Stimulated activated CD8-positive, alpha-beta memory T cell treated with anti-CD3 and anti-CD28 coated beads, Interleukin-15, amount 100 ng/mL, for 48 hours (primary cell): ENCODE results near the gene BPIFA1.
A peak's percentile ranks its signal among the peaks of the same experiment; 100 is the strongest.

Experiments used
- DNase-seq, 2 donors: peaks; one replicate each; pipeline ENCODE4 v3.0.0-alpha.2; 2020; ENCODE audit warnings: low read depth in 2 of 2

Gene BPIFA1

DNA sequence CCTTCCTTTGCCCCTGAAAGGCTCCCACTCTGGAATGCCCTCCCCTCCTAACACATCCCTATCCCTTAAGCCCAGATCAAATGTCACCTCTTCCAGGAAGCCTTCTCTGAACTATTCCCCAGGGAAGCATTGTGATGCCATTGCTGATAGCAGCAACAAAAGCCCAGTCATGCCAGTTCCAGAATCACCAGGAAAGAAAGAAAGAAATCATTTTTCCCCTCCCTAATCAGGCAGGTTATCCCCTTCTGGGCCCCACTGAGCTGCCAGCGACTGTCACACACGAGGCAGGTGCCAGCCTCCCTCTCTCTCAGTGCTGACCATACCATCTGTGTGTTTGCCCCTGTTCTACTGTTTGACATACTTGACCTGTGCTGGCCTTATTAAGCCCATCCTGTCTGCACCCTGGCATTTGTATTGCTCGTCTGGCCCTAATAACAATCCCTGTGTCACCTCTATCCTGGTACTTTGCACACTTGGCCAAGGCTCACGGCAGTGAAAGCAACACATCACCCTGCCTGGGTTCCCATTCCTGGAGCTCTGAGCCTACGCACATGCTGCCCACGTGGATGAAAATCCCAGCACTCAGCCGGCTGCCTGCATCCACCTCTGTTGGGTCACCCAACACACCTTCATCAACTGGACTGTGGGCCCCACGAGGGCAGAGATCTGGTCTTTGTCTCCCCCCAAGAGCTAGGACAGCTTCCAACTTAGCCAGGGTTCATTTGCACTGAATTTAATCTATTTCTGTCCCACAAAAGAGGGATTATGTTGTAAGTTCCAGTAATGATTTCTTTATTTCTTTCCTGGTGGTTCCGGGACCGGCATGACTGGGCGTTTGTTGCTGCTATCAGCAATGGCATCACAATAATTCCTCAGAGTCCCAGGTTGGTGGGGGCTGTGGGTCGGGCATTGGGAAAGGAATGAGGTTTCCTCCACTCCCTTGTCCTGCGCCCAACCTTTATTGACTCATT is 42.0 kb downstream of the BPIFA1 start:
- no peak for DNase-seq

DNA sequence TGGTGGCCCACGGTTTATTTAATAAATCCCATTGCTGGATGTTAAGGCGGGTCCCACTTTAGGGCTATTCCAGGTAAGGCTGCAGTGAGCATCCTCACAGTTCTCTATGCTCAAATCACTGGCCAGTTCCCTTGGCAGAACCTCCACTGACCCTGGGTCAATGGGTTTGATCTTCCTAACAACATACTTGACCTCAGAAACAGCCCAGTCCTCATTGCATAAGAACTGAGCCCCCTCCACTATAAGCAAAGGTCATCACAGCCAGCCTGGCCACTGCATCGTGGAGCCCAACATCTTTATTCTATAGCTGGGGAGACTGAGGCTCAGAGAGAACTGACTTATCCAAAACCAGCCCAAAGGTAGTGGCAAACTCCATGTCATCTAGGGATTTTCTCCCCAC is 42.9 kb downstream of the BPIFA1 start:
- no peak for DNase-seq

DNA sequence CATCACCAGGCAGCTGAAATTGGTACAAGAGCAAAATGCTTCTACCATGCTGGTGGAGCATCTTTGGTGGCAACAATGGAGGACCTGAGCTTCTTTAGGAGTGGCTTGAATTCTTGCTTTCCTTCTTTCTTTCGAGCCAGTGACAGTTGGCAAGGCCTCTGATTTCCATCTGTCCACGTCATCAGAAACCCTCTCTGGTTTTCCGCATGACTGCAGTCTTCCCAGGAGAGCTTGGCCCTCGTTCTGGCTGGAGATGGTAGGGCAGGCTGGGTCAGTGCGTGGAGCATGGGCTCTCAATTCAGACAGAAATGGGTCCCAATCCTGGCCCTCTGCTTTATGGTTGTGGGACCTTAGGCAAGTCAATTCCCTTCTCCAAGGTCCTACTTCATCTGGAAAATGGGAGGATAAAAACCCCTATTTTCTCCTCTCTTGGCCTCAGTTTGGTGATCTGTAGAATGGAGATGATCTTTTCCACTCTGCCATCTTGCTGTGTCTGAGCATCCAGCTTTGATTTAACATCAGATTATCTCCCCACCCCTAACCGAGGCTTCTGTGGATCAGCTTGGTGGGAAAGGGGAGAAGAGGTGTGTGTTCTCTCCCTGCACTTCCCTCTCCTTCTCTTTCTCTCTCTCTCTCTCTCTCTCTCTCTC is 43.6 kb downstream of the BPIFA1 start:
- DNase-seq = no peak

DNA sequence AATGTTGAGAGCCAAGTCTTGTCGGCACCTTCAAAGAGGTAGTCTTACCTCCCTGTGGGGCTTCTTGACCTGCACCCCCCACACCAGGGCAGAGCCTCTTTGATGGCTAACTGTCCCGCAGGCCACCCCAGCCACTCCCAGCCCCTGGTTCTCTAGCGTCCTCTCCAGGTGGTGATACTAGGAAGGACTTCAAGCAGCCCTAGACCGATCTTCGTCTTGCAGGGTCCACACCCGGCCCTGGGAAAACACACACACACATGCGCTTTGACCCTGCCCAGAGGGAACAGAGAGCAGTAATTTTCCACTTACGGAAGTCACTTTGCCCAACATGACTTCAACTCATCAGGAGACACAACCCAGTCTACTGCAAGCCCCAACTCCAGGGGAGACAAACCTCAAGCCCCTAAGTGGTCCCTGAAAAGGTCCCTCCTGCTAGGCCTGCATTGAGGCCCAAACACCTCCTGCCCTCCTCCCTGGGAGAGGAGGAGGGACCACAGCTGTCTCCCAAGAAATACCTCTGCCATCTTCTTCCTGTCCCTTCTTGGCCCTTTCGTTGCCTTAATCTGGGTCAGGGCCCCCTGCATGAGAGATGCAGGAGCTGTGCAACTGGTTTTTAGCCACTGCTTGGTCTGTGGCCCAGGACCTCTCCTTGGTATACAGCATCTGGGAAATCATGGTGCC is 44.3 kb downstream of the BPIFA1 start:
- DNase-seq = no peak

DNA sequence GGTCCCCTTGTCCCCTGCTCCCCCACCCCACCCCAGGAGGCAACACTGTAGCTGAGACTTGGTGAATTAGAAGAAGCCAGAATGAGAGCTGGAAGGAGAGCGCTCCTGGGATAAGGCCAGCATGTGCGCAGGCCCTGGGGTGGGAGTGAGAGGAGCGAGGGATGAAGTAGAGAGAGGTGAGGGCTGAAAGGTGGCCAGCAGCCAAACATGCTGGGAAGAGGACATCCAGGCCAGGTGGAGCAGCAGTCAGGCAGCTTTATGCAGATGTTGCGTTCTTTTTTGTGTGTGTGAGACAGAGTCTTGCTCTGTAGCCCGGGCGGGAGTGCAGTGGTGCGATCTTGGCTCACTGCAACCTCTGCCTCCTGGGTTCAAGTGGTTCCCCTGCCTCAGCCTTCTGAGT is 45.0 kb downstream of the BPIFA1 start:
- DNase-seq = no peak

DNA sequence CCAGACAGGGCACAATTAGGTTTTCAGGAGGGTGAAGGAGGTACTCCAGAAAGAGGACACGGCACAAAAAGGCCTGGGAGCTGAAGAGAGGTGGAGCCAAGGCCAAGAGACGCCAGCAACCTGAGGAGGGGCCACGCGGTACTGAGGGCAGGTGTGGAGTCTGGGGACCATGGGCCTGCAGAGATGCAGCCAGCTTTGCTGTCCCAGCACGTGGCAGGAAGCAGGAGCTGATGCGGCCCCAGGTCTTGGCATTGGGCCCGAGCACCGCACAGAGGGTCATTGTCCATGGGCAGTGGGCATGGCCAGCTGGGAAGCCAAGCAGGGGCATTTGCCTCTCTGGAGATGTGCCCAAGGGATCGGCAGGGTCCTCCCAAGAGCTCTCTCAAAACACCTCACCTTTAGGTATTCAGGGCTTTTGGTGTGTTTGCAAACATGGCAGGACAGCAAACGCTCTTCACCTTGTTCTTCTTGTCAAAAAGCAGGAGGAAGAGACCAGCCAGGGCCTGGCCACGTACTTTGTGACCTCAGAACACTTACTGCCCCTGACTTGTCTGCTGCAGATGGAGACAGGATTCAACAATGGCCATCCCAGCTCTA is 45.9 kb downstream of the BPIFA1 start:
- DNase-seq = no peak

DNA sequence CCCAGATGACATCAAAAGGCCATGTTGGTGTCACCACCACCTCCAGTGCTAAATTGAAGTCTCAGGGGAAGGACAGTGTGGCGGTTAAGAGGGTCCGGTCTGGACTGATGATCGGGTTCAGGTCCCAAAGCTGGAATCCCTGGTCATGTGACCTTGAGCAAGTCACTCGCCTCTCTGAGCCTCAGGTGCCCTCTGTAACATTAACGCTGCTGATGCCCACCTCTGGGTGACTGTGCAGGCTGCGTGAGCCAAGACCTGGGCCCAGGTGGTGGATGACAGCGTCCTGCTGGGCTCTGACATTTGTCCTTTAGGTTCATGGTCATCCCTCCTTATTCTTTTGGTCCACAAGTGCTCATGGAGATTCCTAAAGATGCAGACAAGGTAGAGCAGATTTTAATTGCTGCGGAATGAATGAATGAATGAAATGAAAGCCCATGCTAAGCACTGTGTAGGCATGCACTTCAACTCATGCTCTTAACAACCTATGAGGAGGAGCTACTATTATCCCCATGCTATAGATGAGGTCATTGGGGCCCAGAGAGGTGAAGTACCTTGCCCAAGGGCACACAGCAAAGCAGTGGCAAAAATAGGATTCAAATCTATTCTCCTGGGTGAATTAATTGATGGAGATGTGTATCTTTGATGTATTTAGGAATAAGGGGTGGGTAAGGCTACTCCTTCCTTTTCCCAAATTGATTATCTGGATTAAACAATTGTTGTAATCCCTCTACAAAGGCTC is 46.6 kb downstream of the BPIFA1 start:
- no peak for DNase-seq

DNA sequence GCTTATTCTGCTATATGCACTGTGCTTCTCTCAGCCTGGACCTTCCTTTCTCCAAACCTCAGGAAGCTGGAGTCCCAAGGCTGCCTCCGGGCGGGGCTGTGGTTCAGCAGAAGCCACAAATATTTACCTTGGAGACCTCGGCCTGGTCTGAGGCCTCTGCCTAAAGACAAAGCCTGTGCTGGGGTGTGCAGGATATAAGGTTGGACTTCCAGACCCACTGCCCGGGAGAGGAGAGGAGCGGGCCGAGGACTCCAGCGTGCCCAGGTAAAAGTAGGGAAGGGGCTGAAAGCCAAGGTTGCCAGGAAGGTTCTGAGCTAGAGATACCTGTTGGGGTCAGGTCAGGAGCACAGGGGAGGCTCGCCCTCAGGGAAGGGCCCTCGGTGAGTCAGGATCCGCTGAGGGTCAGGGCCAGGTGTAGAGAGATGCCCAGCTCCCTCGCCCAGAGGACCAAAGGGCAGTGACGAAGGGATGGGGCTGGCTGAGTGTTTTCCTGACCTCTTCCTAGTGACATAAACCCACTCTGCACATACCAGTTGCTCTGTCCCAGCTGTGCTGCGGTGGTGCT is 47.3 kb downstream of the BPIFA1 start, which contains the start of gene BPIFB1:
TSS of gene BPIFB1 (plus strand) at position 224 of the 565 bp plus-strand sequence. CDS start 2,860 bp downstream, outside the sequence.
- DNase-seq = no peak

DNA sequence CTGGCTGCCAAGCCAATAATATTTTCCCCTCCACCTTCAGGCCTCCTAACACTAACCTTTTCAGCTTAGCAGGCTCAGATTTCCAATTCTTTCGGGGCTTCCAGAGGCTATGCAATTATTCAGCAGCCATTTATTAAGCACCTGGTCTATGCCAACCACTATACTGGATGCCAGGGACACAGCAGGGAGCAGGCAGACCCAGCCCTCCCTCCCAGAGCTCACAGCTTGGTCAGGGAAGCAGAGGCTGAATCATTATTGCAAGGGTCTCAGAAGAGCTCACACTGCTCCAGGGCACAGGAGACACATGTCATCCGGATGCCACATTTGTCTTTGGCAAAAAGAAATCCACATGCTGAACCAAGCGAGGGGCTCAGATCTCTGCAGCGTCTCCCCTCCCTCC is 48.5 kb downstream of the BPIFA1 start:
- DNase-seq = no peak

DNA sequence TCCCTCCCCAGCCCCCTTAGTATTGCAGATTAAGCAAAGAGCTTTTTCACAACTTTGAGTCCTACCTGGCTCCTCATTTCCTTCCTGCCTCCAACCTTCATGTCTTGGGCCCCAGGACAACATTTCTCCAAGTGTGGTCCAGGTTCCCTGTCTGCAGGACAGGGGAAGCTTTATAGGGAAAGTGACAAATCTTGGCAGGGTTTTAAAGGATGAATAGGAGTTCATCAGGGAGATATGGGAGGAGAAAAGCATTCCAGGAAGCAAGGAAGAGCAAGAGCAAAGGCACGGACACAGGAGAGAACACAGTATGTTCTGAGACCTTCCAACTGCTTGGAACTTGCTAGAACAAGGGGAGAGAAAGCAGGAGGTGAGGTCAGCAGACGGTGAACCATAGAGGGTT is 49.1 kb downstream of the BPIFA1 start:
- no peak for DNase-seq

DNA sequence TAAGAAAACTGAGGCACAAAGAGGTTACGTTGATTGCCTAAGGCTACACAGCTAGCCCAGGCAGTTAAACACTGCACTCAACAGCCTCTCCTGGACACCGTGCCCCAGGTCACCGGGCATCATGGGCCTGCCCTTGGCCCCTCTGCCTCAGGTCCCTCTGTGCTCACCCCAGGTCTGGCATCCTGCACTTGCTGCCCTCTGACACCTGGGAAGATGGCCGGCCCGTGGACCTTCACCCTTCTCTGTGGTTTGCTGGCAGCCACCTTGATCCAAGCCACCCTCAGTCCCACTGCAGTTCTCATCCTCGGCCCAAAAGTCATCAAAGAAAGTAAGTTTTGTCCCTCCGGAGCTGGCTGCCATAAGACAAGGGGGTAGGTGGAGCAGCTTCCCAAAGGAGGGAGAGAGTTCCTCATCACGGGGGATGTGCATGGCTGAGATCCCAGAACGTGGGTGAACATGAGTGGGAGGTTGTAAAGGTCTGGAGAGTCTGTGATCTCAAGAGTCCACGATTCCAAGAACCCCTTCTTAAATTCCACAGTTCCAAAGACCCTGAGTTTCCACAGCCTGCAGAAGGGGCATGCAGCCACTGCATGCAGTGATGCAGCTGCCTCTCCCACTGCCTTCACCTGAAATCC is 50.2 kb downstream of the BPIFA1 start:
- no peak for DNase-seq

DNA sequence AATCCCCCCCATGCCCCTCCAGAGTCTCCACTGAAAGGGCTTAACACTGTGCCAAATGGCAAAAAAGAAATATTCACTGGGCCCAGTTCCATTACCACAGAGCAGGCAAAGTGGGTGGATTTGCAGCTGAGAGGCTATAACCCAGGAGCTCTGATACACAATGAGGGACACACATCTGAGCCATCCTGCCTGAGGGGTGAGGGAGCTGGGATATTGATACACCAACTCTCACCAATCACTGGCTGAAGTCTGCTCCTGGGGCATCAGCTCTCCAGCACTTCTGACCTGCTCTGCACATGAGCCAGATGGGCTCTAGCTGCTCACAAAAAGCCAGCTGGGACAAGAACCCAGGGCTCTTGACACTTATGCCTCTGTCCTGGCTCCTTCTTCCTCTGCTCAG is 52.1 kb downstream of the BPIFA1 start:
- no peak for DNase-seq

DNA sequence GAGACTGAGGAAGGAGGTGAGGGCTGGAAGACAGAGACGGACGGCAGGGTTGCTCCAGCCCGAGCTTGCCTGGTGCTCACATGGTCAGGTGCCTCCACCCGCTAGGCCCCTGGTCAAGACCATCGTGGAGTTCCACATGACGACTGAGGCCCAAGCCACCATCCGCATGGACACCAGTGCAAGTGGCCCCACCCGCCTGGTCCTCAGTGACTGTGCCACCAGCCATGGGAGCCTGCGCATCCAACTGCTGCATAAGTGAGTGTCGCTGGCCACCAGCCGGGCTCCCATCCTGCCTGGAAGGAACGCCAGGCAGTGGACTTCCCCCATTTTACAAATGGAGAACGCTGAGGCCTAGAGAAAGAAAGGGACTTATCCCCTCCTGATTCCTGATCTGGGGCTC is 55.1 kb downstream of the BPIFA1 start:
- DNase-seq = no peak

DNA sequence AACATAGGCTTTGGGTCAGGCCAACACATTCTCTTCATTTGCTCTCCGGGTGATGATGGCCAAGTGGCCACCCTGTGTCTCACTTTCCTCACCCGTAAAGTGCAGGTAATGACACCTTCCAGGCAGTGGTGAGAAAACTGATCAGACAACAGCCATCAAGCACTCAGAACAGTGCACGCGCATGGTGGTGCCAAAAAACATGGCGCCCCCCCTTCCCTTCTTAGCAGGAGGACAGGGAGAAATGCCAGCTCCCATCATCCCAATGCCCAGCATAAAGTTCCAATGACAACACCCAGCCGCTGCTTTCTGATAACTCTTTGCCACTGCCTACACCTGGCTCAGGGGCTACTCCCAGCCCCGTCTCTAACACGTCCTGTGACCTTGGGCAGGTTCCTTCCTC is 55.6 kb downstream of the BPIFA1 start:
- DNase-seq = no peak

DNA sequence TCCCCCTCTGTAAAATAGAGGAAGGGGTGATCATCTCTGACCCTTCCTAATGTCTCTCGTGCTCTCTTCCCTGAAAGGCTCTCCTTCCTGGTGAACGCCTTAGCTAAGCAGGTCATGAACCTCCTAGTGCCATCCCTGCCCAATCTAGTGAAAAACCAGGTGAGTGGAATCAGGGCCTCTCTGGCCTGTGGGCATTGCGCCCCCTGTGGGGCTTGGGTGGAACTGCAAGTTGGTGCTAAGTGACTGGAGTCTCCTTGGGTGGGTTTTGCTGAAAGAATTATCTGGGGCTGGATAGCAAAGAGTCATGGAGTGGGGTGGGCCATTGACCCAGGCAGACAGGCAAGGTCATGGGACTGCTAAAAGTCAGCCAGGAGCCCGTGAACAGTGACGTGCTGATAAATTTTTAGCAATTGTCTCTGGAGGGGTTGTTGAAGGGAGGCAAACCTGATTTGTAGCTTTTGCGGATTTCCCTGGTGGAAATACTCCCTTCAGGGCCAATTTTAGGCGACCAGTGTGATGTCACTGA is 56.1 kb downstream of the BPIFA1 start:
- DNase-seq = peak; percentile 31 to 40
